ENCODE measurements around the gene RNASET2.
"Not testable (repeated sequence)": the region's sequence is repeated elsewhere in the genome, so short reads cannot be mapped to it uniquely, and the experiment has no call there.

RNASET2 gene

DNA sequence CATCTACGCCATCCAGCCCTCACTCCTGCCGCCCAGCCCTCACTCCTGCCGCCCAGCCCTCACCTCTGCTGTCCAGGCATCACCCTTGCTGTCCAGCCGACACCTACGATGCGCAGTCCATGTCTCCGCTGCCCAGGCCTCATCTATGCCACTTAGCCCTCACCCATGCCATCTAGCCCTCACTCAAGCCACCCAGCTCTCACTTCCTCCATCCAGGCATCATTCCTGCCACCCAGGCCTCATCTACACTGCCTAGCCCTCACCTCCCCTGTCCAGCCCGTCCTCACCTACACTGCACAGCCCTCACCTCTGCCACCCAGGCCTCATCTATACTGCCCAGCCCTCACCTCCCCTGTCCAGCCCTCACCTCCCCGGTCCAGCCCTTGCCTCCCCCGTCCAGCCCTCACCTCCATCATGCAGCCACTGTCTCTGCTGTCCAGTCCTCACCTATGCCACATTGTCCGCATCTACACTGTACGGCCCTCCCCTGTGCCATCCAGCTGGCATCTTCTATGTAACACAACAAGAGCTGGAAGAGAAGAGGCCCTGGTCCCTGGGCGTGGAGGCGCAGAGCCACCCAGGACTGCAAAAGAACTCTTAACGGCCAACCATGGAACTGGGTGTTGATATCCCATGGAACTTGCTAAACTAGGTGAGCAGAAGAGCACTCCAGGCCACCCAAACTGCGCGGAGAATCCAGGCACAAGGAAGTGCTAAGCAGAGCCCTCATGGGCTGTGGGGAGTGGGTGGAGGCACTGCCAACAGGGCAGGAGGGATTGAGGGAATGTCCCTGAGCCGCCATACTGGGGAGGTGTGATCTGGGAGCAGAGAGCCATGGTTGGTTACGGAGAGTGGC, 31.0 kb downstream of the RNASET2 start:
- DNase-seq, result no peak

DNA sequence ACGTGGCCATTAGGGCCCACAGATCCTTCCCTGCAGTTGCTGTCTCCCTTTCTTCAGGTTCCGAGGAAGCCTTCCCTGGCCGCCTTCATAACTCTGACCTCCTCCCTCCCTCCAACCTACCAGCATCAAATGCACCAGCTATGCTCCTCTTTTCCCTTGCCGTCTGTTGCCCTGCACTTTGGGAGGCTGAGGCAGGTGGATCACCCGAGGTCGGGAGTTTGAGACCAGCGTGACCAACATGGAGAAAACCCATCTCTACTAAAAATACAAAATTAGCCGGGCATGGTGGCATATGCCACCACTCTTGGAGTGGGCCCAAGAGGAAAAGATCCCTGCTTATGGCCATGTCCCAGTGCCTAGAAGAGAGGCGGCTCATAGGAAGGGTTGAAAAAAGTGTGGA, 31.8 kb downstream of the RNASET2 start:
- no peak for DNase-seq

DNA sequence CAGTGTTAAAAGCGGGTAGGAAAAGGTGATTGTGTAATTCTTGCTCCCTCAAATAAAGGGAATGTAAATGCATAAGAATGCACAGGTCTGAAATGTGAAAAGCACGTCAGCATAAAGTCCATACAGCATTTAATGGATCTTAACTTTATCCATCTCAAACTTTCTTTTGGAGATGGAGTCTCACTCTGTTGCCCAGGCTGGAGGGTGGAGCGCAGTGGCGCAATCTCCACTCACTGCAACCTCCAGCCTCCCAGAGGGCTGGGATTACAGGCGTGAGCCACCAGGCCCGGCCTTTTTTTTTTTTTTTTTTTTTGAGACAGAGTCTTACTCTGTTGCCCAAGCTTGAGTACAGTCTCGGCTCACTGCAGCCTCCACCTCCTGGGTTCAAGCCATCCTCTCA, 33.4 kb downstream of the RNASET2 start:
- no peak for DNase-seq

DNA sequence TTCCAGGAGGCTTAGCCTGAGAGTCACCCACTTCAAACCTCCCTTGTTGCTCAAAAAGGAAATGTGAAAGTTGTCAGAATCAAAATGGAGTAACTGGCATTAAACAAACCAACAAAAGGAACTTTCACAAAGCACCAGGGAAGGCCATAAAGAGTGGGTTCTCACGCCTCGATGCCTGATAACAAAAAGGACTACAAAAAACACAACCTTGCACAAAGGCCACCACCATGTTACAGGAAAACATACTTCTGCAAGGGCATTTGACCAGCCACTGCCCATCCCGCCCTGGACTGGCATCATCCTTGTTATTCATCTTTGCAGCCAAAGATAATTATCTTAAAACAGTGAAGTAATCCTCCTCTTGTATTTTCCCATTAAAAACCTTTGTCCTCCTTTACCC, 34.8 kb downstream of the RNASET2 start:
- DNase-seq, result no peak

DNA sequence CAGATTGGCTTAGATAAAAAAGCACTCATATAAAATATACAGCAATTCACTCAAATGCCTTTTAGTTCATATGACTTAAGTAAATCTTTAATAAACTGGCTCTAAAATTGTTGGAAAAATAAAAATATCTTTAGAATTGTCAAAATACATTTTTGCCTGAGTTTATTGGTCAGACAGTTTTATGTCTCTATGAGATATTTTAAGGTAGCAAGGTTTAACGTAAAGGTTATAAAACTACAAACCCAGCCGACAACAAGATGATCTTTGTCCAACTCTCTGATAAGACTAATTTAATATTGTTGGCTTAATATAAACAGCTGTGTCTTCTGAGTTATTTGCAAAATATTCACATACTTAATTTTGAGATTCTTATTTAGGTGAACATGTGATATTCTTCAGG, 39.5 kb downstream of the RNASET2 start:
- DNase-seq, result no peak

DNA sequence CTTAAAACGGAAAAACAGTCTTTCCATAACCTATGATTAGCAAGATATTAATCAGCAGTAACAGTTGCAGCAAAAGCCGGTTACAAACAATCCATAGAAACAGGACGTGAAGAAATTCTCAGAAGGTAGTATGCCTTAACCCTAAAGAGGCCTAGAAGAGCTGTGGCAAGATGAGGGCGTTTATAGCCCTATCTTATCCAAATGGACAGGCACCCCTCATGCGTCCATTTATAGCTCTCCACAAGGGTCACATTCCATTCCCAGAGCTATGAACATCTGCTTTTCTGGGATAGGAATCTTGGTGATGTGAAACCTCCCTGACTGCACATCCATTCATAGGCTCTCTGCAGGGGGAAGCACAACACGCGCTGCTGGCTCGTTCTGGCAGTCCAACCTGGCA, 40.9 kb downstream of the RNASET2 start:
- not testable (repeated sequence) for DNase-seq

DNA sequence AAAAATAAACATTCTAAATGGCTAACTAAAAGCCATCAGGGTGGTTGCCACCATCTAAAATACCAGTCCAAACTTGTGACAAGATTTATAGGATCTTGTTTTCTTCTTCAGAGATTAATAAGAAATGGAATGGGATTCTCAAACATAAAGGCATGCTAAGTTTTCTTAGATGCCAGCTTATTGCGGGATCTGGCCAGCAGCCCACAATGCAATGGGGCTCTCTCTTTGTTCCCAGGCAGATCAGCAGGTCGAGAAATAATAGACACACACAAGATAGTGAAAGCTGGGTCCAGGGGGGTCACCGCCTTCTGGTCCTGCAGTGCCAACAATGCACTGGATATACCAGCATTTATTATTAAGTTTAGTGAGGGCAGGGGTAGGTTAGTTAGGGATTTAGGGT, 41.4 kb downstream of the RNASET2 start:
- not testable (repeated sequence) for DNase-seq

DNA sequence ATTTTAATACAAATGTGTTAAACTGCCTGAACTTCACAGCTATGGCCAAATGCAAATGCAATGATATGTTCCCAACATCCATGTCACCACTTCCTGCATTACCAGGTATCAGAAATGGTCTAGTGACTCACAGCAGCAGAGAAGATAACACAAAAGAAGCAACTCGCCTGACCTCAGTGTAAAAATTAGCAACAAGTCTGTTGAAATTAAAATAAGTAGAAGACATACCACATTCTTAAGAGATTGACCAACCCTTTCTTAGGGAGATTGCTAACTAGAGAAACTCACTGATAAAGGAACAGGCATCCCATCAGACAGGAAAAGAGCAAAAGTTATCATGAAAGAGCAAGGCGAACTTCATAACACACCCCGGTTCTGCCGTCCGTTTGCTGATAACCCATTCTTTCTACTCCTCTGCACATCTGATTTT, 45.1 kb downstream of the RNASET2 start:
- no peak for DNase-seq

DNA sequence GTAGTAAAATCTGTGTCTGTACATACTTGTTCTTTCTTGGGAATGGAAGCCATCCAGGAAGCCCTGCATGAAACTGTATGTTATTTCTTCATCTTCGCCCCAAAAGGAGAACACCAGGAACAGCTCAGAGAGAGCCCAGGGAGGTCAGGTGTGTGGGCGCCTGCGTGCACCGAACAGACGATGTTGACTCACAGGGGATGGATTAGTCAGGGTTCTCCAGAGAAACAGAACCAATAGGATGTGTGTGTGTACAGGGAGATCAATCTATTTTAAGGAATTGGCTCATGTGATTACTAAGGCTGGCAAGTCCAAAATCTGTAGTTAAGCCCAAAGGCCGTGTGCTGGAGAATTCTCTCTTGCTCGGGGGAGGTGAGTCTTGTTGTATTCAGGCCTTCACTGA, 45.7 kb downstream of the RNASET2 start:
- no peak for DNase-seq

DNA sequence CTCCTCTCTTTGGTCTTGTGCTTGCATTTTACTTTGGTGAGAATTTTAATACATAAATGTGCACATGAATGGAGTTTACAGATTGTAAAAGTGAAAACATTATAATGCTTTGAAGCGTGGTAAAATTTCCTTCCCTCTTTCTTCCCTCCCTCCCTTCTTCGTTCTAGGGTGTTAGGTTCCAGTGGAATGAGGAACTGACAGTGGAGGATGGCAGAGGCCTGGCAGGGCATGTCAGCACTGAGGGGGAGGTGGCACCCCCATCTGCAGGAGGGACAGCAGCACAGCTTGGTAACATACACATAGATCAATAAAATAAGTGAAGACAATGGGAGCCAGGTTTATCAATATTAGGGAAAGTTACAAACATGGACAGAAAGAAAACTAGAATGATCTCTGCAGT, 47.5 kb downstream of the RNASET2 start:
- no peak for DNase-seq

DNA sequence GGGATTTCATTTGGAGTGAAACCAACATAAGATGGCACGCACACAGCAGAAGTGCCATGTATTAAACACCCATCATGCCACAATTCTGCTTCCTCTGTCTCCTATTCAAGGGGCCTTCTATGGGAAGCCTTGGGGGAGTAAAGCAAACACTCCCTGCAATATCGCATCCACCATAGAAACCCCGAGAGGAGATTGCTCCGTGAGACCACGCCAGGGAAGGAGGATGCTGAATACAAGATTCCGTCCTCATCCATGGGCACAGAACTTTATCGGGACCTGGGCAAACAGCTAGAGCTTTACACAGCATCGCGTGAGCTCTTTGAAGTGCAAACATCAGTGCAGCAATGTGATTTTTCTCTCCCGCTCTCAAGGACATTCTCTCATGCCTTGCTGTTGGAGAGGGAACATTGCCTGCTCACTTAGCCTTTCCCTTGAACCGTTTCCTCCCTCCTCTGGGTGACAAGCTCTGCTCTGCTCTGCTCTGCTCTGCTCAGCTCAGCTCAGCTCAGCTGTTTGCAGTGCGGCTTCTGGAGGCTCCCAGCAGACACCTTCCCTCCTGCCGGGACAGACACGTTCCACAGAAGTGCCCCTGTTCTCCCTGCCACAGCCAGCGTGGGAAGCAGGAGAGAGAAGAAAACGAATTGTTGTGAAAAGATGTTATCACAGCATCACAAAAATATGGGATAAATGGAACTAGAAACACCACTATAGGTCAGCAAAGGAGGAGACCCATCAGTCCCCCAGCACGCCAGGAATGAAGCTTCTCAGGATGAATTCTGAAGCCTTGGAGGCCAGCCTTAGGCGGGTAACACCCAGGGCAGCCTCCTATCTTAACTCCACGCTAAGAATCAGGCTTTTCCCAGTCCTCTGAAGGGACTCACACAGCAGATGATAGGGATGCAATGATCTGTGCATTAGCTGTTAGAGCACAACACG, 48.2 kb downstream of the RNASET2 start:
- no peak for DNase-seq

DNA sequence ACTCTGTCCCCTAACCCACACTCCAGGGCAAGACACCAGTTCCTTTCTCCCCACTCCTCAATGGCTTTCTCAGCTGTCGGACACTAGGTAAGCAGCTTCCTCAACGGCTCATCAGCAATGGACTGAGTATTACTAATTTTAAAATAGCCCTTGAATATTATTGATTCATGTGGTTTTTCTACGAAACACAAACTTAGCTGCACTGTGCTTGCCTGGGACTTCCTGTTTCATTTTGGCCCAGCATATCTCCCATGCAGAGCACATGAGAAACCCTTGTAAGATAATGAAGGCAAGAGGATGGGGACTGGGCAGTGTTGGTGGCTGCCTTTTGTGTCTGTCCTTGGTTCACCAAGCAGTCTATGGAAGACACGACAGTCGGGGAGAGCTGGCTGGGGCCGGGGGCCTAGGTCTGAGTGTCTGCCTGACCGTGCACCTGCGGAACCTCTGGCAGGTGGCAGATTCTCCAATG, 48.9 kb downstream of the RNASET2 start:
- DNase-seq, result no peak

DNA sequence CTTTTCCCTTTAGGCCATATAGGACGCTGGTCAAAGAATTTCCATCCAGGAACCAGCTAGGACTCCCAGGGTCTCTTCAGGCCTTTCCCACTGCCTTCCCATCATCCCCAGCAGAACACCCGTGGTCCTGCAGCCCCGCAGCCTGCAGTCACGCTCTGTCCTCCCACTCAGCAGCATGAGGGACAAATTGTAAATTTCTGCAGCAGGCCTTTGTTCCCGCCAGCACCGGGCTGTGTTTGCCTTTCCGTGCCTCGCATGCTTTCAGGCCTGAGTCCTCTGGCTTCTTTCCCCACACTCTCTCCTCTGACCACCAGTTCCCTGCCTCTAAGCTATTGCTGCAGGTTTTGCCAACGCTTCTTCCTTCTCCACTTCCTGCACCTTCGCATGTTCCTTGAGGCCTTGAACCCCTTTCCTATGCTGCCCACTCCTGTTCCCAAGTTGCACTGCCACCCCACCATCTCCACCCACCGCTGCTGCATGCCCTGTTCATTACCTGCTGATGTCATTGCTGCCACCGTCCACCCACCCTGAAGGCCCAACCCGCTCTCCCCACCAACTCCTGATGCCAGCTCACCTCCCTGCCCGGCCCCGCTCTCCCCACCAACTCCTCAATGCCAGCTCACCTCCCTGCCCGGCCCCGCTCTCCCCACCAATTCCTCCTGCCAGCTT, 49.8 kb downstream of the RNASET2 start:
- DNase-seq, result no peak

DNA sequence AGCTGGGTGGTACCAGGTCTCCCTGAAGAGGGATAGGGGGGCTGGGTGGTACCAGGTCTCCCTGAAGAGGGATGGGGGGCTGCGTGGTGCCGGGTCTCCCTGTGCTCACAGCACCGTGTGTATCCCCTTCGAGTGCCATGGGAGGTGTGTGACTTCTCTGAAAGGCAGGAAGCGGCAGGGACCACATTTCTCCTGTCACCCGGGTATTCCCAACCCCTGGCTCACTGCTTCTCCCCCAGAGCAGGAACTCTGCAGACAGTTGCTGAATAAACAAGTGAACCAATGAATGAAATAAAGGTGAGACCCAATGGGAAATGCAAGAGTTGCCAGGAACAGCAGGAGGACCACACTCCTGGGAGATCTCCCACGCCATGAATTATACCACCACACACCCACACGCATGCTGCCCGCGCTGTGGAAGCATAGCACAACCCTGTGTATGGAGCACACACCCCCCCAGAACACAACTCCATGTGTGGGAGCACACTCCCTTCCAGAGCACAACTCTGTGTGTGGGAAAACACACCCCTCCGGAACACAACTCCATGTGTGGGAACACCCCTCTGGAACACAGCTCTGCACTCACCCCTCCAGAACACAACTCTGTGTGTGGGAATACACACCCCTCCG, 50.7 kb downstream of the RNASET2 start:
- DNase-seq, result no peak

DNA sequence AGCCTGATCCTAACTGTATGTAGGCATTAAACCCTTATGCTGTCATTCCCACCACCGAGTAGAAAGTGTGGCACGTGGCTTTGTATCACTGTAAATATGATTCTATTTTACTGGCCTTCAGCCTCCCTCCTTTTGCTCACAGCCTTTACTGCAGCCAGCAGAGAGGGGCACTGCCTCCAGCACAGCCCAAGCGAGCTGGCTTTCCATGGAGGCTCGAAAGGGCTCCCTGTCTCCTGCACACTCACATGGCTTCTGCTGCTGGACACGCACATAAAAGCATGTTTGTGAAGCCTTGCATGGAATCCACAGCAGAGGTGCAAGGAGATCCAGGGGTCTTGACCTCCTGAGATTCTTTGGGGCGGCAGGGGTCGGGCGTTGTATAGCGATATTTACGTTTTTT, 51.3 kb downstream of the RNASET2 start:
- no peak for DNase-seq

DNA sequence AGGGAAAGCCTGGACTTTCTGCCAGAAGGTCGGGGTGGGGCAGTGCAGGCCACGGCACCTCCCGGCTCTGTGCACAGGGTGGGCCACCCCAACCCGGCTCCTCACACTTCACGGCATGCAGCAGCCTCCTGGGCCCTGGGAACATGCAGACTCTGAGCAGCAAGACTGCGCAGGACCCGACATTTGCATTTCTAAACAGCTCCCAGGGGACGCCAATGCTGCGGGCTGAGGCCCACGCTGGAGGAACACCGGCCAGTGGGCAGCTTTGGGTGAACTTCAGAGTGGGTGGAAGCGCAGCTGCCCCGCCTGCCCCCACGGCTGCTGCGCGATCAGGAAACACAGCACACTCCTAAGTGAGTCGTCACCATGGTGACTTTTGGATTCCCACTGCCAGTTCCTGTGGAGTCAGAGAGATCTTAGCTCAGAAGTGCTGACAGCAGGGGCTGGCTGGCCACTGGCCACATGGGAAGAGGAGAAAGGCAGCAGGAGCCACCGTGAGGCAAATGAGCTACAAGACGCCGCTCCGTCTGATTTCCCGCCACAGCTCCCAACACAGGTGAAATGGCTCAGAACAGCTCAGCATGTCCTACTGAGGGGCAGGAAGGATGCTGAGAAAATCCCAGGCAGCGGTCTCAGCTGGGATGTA, 52.1 kb downstream of the RNASET2 start:
- peak; percentile 13 for DNase-seq

DNA sequence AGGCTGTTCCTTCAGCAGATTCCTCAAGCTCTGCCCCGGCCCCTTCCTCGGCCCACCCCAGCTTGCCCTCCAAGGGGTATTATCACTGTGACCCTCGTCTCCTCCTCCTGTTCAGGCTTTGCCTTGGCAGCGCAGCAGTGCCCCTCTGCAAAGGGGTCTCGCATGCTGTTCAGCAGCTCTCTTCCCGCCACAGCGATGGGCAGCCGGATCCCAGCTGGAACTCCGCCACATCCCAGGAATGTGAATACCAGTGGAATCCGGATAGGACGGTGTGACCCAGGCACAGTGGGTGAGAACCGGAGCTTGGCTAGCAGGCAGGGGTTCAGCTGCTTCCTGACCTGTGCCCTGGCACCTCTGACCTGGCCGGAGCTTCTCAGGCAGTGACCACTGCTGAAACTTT, 52.9 kb downstream of the RNASET2 start:
- DNase-seq, result no peak

DNA sequence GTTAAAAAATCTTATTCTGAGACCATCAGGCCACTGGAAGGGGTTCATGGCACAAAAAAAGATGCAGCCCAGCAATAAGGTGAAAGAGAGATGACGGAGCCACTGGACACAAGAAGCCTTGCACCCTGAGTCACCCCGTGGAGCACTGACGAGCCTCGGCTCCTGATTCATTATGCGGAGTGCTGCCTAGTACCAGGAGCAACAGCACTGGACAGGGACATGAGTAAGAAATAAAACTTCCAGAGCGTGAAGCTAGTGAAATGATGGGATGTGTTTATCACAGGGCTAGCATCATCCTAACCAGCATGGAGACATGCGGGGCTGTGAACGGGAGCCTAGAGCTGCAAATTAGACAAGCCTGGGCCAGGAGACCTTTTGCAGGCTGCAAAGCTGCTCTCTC, 53.3 kb downstream of the RNASET2 start:
- no peak for DNase-seq

DNA sequence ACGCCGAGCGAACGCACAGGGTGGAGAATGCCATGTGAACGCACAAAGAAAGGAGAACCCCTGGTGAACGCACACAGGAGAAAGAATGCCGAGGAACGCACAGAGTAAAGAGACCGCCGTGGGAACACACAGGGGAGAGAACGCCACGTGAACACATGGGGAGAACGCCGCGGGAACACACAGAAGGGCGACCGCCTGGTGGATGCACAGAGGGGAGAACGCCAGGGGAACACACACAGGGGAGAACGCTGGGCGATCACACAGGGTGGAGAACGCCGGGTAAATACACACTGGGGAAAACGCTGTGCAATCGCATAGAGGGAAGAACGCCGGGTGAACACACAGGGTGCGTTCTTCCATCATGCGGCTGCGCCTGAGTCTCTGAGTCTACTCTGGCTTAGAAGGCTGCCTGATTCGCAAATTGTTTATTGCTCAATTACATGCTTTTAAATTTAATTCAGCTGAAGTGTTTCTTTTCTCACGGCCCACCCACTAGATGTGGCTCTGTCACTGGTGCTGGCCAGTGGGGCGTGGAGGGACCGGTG, 54.1 kb downstream of the RNASET2 start:
- DNase-seq, result no peak

DNA sequence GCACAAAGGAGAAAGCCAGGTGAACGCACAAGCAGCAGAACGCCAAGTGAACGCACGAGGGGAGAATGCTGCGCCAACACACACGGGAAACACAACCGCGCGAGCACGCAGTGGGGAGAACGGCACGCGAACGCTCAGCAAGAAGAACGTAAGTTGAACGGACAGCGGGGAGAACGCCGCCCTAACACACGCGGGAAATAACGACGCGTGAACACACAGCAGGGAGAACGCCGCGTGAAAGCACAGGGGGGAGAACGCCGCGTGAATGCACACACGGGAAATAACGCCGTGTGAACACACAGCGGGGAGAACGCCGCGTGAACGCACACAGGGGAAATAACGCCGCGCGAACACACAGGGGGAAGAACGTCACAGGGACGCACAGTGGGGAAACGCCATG, 54.7 kb downstream of the RNASET2 start:
- DNase-seq, result no peak

DNA sequence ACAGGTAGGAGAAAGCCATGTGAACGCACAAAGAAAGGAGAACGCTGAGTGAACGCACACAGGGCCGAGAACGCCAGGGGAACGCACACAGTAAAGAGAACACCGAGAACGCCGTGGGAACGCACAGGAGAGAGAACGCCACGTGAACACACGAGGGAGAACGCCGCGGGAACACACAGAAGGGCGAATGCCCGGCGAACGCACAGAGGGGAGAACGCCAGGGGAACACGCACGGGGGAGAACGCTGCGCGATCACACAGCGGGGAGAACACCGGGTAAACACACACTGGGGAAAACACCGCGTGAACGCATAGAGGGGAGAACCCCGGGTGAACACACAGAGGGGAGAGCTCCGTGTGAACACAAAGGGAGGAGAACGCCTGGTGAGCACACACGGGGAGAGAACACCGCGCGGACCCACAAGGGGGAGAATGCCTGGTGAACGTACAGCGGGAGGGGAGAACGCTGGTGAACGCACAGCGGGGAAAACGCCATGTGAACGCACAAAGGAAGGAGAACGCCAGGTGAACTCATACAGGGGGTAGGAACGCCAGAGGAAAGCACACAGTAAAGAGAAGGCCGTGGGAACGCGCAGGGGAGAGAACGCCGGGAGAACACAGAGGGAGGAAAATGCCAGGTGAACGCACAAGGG, 55.3 kb downstream of the RNASET2 start:
- DNase-seq, result no peak

All from NCI-H2227 treated with DMSO at 0.1 percent for 48 hours (cell line).